ENCODE measurements around the gene TRIP4. TPM values are rescaled to one million over a fixed set of nuclear protein-coding genes. Genes with fewer than 3 reads are reported as not detected.

Gene TRIP4
- total RNA-seq, 2 experiments from 2014 or later: 22.1 to 29.8 TPM

Other genes starting within 250 kb of the TRIP4 start
- gene SNX22, start 236.1 kb upstream of the TRIP4 start, total RNA-seq: under 1 TPM; 0.50 to 0.60 TPM
- gene PPIB, start 224.8 kb upstream of the TRIP4 start, total RNA-seq: 100 to 1,000 TPM; 347 to 380 TPM
- 10 to 100 TPM; 24.6 to 30.4 TPM for gene CSNK1G1, start 31.7 kb upstream of the TRIP4 start, total RNA-seq
- 100 to 1,000 TPM; 114 to 121 TPM for gene PCLAF, start 6.4 kb upstream of the TRIP4 start, total RNA-seq
- 10 to 100 TPM; 38.9 to 42.1 TPM for gene ZNF609, start 72.7 kb downstream of the TRIP4 start, total RNA-seq